CD4-positive, alpha-beta T cell treated with Interleukin-17A for 1 hour (primary cell): Measurements from ENCODE around the gene AOX1.
"Not testable (repeated sequence)": the region's sequence is repeated elsewhere in the genome, so short reads cannot be mapped to it uniquely, and the experiment has no call there.

Experiments
- DNase-seq: peaks from one replicate; pipeline ENCODE4 v3.0.0-alpha.2; 2020

AOX1 gene

DNA sequence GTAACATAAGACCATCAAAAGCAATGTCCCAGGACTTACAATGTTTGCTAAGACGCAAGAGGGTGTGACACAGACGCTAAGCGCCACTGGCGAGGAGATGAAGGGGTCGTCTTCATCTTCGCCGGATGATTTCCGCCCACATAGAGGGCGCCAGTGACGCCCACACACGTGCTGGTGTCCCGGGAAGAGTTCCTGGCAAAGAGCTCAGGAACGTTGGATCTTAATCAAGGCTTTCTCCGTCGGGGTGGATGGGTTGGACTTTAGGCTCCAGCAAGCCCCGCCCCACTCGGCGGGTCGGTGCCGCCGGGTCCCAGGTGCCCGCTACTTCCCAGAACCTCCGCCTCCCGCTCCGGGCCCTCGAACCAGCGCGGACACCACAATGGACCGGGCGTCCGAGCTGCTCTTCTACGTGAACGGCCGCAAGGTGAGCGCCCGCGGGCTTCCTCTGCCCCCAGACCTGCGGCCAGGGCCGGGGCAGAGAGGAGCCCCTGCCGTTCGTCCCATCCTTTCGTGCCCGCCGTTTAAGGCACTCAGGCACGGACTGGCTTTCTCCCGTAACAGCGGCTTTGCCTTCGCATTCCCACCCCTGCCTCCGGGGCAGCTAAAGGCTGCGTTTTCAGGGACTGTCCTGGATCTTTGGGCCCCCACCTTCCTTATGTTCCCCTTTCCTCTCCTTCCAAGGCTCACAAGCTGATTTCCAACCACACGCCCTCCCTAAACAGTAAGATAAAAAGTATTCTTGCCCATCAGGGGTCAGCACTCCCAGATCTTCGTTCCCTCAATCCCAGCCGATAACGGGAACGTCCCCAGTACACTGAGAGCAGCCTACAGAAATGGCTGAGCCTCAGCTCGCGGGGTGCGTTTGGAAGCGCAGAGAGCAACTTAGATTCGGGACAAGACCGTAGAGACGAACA lies at the start of gene AOX1:
TSS of gene AOX1 (plus strand) at position 285 of the 914 bp plus-strand sequence. CDS start at position 380, 95 bp downstream.
- peak; percentile 10 for DNase-seq

- no peak for DNase-seq
Measured at GRCh38 chr2:200538139-200538538, 47.7 kb upstream of the AOX1 start.

DNA sequence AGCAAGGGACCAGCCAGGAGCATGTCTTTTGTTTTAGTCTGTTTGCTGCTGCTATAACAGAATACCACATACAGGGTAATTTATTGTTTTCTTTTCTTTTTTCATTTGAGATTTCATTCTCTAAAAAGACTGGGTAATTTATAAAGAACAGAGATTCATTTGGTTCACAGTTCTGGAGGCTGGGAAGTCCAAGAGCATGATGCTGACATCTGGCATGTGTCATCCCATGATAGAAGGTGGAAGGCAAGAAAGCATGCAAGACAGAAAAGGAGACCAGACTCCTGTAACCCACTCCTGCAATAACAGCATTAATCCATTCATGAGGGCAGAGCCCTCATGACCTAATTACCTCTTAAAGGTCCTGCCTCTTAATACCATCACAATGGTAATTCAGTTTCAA lies 45.0 kb upstream of the AOX1 start:
- no peak for DNase-seq

GRCh38 chr2:200566596-200566995 lies 19.2 kb upstream of the AOX1 start:
- DNase-seq, result not testable (repeated sequence)

DNA sequence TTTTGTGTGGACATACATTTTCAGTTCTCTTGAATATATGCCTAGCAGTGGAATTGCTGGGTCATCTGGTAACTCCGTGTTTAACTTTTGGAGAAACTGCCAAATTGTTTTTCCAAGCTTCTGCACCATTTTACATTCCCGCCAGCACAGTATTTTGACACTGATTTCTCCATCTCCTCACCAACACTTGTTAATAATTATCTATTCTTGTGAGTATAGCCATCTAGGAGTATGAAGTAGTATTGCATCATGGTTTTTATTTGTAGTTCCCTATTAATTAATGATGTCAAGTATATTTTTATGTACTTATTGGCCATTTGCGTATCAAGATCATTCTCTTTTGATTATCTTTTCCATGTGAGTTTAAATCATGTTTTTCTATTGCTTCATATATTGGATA lies 17.9 kb upstream of the AOX1 start:
- no peak for DNase-seq

- DNase-seq, result peak; percentile 42
Measured at GRCh38 chr2:200575957-200576356, 9.9 kb upstream of the AOX1 start.

DNA sequence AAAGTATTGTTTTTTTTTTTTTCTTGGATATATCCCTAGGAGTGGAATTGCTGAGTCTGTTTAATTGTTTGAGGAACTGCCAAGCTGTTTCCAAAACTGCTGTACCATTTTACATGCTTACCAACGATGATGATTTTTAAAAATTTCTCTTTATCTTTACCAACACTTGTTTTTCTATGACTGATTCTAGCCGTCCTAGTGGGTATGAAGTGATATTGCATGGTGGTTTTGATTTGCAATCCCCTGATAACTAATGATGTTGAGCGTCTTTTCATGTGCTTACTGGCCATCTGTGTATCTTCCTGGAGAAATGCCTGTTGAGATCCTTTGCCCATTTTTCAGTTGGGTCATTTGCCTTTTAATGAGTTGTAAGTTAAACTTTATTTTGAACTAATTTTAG lies 8.8 kb upstream of the AOX1 start:
- no peak for DNase-seq

DNA sequence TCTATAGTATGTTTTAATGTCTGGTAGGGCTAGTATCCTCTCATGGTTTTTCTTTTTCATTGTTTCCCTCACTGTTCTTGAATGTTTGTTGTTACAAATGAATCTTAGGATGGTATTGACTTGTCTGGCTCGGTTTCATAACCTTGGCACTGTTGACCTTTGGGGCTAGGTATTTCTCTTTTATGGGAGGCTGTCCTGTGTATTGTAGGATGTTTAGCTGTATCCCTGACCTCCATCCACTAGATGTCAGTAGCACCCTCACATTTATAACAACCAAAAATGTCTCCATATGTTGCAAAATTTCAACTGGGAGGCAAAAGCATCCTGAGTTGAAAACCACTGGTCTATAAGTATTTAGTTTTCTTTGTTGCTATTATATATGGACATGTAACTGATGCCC lies 7.0 kb upstream of the AOX1 start:
- DNase-seq, result peak; percentile 27

GRCh38 chr2:200584639-200585038 lies 1.2 kb upstream of the AOX1 start:
- DNase-seq, result no peak

DNA sequence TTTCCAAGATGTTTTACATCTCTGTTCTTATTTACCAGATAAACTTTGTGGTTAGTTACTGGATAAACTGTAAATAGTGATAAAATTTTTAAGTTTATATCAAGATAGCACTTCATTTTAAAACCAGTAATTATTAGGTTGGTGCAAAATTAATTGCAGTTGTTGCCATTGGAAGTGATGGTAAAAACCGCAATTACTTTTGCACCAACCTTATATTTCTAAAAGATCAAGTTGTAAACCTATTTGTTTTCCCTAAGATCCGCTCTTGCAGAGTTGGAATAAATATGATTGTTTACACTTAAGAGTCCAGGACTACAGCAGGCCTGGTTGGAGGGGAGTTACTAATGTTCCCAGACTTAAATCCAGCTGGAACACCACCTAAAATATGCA lies 479 bp upstream of the AOX1 start:
- no peak for DNase-seq

DNA sequence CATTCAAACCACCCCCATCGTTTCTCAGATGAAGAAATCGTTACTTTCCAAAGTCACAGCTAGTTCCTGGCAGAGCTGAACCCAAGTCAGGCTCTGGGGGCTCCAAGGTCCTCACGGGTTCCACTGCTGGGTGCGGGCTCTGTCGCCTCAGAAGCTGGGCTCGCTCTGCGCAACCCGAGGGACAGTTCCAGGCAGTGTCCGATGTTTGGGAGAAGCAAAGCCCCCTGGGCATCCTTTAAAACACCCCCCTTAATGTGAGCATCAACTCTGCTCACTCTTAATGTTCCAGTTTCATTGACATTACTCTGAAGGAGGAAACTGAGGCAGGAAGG lies 796 bp downstream of the AOX1 start:
- no peak for DNase-seq

DNA sequence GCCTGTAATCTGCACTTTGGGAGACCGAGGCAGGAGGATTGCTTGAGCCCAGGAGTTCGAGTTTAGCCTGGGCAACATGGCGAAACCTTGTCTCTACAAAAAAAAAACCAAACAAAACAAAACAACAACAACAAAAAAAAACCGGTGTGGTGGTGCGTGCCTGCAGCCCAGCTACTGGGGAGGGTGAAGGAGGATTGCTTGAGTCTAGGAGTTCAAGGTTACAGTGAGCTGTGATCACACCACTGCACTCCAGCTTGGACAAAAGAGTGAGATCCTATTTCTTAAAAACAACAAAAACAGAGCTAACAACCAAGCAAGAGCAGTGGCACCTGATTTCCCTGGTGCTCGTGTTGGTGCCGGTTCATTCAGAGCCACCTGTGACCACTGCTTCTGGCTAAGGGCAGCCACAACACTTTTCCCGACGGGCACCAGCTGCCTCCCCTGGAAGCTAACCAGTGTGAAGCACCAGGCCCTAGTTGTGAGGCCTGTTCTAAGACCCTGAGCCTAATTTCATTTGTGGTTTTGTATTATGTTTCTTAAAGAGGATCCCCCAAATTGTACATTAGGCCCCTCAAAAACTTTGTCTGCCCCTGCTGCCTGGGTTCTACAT lies 1.3 kb downstream of the AOX1 start:
- DNase-seq, result no peak

GRCh38 chr2:200588076-200588678 lies 2.4 kb downstream of the AOX1 start:
- no peak for DNase-seq

DNA sequence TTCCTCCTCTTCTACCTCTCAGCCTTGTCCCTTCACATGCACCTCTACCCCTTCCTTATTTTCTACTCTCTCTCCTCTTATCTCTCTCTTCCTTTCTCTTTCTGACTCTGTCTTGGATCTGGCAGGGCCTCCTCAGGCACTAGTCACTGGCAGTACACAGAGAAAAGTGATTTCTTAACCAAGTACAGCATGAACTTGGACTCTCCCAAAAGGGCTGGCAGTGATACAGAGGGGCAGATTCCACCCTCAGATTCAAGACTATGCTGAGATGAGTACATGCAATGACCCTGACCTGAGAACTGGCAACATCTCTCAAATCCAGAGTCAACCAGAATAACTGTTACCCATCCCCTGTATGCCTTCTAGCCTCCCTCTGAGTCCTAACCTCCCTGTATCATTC lies 4.3 kb downstream of the AOX1 start:
- DNase-seq, result no peak

DNA sequence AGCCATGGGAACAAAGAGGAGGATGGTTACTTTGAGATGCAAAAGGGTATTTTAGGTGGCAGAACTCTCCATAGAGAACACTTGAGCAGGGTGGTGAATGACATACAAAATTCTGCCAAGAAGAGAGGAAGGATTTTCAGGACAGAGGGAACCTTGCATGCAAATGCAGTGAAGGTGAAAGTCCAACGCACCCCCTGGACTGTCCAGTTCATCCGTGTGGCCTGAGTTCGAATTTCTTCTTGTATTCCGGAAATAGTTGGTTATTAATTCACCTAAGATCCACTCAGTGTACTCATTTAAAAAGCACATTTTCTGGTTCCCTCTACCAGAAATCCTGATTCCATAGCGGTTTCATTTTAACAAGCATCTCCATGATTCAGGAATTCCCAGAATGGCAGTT lies 5.5 kb downstream of the AOX1 start:
- no peak for DNase-seq

GRCh38 chr2:200592406-200593075 lies 6.7 kb downstream of the AOX1 start:
- DNase-seq, result no peak

GRCh38 chr2:200593905-200594304 lies 8.1 kb downstream of the AOX1 start:
- DNase-seq, result no peak

DNA sequence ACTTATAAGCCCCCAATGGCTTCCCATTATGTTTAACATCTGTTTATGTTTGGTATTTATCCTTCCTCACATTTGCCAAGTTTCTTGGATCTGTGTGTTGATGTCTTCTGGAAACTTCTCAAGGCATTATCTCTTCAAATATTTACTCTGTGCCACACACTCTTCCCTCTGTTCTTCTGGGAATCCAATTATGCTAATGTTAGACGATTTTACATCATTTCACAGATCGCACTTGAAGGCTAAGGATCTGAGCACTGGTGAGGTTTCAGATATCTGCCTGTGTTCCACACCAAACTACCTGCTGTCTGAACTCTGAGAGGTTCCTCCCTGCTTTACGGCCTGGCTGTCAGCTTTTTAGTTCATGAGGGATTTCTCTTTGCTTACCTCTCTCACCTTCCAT lies 10.1 kb downstream of the AOX1 start:
- DNase-seq, result no peak

- no peak for DNase-seq
Measured at GRCh38 chr2:200596774-200597570, 11.2 kb downstream of the AOX1 start.

- DNase-seq, result no peak
Measured at GRCh38 chr2:200599206-200599605, 13.4 kb downstream of the AOX1 start.

GRCh38 chr2:200600549-200601225 lies 14.9 kb downstream of the AOX1 start:
- no peak for DNase-seq

- no peak for DNase-seq
Measured at GRCh38 chr2:200602584-200602983, 16.8 kb downstream of the AOX1 start.
